Left lung (tissue), 10 donors: Measurements from ENCODE around the gene LTA4H. TPM values are rescaled to one million over a fixed set of nuclear protein-coding genes. Genes with fewer than 3 reads are reported as not detected.
A peak's percentile ranks its signal among the peaks of the same experiment; 100 is the strongest.

Experiments used
- ATAC-seq: fragments of 200-7000 bp; cut with Tn5 transposase; one replicate; pipeline ENCODE4 v1.9.1; 2020; ENCODE audit warnings: moderate library complexity
- DNase-seq, 4 donors: peaks; one replicate each; pipeline ENCODE4 v3.0.0-alpha.2; 2013 to 2020
- H3K27ac ChIP-seq, 2 donors: fragments of 200-600 bp; sonication (generic) in 1 of 2; one replicate each; pipeline versions ENCODE4 v1.5.0 to v1.8.0; 2020 to 2021
- H3K27me3 ChIP-seq, 2 donors: fragments of 200-600 bp; sonication (generic) in 1 of 2; one replicate each; pipeline versions ENCODE4 v1.5.0 to v1.8.0; 2020 to 2021
- H3K36me3 ChIP-seq, 2 donors: fragments of 200-600 bp; sonication (generic) in 1 of 2; one replicate each; pipeline versions ENCODE4 v1.5.0 to v1.8.0; 2020 to 2021
- H3K4me1 ChIP-seq, 2 donors: fragments of 200-600 bp; one replicate each; pipeline ENCODE4 v1.8.0; 2021
- H3K4me3 ChIP-seq, 2 donors: fragments of 200-600 bp; sonication (generic) in 1 of 2; one replicate each; pipeline versions ENCODE4 v1.5.0 to v1.8.0; 2020 to 2021; ENCODE audit warnings: mild to moderate bottlenecking in 1 of 2
- H3K9me3 ChIP-seq, 2 donors: fragments of 200-600 bp; sonication (generic) in 1 of 2; one replicate each; pipeline versions ENCODE4 v1.5.0 to v1.8.0; 2020 to 2021
- CTCF ChIP-seq, 2 donors: fragments of 200-600 bp; sonication (generic) in 1 of 2; IDR thresholded peaks; one replicate each; pipeline versions ENCODE4 v1.5.0 to v1.8.0; 2021; ENCODE audit warnings: antibody characterized with exemption in 2 of 2
- intact Hi-C, 2 donors: fragments of 100-400 bp; cut with DNase I; formaldehyde crosslinking; loops; one replicate each; pipeline versions ENCODE4 v1.11.2 to v1.14.2; 2022
- polyA plus RNA-seq, 6 donors: library from polyadenylated mRNA; unstranded; fragments of 120-200 nt; gene quantifications; one replicate each; pipeline ENCODE4 v1.2.1, GENCODE V29; 2013; ENCODE audit not compliant: insufficient read length in 6 of 6
- total RNA-seq, 2 donors: library from RNA; stranded (reverse); fragmentation: NEBNext Ultra II Directional; extraction: Animal tissue kit (Norgen Biotek cat#: 25700); gene quantifications; one replicate each; pipeline ENCODE4 v1.2.1, GENCODE V29; 2021
- donor health status: DM: no; HTN: yes; CAD: no.
- donor health status: DM: no; HTN: no; CAD: no.

LTA4H gene
- total and polyA plus RNA-seq, 8 donors = 173 to 227 (median 203) TPM

DNA sequence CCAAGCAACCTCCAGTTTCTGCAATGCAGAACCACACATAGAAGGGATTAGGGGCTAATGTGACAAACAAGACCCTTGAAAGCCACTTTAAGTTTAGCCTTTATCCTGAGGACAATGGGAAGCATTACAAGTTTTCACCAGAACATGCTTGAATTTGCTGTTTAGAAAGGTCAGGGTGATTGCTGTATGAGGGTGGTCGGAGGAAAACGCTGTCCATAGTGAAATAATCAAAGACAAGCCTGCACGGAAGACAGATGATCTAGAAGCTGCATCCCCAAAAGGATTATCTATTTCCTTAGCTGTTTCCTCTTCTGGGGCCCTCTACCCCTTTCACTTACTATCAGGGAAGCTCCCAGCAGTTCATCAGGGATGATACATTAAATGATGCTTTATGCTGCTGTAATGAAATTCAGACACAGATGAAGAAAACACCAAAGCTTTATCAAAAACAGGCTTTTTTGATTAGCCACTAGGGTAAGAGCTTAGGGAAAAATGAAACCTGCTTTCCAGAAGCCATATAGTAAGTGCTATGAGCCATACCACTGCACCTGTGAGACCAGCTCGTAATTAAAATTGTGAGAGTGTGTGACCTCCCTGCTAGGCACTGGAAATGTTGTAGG is 45.8 kb downstream of the LTA4H start:
- ATAC-seq = no peak
- no peak for DNase-seq
- Histone ChIP-seq H3K27me3 (no peaks in the 10 kb centered on the region), H3K4me1 (no peaks in the 10 kb centered on the region), H3K36me3 (peaks cover 0 to 40% of the 10 kb centered on the region in 2 donors), H3K27ac (no peak overlapping the region), H3K9me3 (no peaks in the 10 kb centered on the region), H3K4me3 (no peak overlapping the region)
- TF ChIP-seq CTCF (IDR thresholded peaks at IDR 0.05) = no peak
- intact Hi-C loops = loop anchor here in 1 of 2 donors (10.0 kb wide), 1 partner anchor 75 kb away; no protein-coding TSS in a partner anchor

DNA sequence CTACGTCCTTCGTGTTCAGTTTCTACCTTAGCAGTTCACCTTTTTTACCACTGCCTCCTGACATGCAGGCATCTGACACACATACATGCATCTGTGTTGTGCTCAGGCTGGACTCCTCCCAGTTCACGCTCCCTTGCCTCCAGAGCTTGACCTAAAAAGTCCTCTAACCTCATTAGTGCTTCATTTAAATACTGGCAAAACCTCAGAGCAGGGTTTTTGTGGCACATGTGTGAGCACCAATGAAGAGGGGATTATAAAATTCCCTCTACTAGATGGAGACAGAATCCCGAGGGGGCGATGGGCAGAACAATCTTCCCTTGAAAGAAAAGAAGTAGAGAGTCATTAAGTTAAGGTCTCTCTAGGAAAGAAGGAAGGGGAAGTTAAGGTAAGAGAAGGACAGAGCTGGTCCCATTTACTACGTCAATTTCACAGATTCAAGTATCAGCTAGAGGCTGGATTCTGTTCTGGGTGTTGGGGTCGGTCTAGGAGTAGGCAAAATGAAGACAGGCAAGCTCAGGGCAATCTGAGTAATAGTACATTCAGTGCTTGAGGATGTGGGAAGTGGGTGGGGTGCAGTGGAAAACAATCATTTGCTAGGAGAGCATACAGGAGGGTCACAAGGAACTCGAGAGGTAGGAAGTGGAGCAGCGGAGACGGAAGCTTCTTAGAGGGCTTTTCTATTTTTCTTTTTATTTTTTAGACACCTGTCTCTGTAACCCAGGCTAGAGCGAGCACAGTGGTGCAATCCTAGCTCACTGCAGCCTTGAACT is 46.7 kb downstream of the LTA4H start:
- DNase-seq (no peak), ATAC-seq (no peak)
- intact Hi-C loops = no loop called here
- H3K36me3 ChIP-seq = peaks cover 0 to 42% of the 10 kb centered on the region in 2 donors
- no peaks in the 10 kb centered on the region for H3K9me3 ChIP-seq
- no peaks in the 10 kb centered on the region for H3K4me1 ChIP-seq
- no peak overlapping the region for H3K4me3 ChIP-seq
- no peak overlapping the region for H3K27ac ChIP-seq
- H3K27me3 ChIP-seq = no peaks in the 10 kb centered on the region
- no peak for TF ChIP-seq CTCF (IDR thresholded peaks at IDR 0.05)

DNA sequence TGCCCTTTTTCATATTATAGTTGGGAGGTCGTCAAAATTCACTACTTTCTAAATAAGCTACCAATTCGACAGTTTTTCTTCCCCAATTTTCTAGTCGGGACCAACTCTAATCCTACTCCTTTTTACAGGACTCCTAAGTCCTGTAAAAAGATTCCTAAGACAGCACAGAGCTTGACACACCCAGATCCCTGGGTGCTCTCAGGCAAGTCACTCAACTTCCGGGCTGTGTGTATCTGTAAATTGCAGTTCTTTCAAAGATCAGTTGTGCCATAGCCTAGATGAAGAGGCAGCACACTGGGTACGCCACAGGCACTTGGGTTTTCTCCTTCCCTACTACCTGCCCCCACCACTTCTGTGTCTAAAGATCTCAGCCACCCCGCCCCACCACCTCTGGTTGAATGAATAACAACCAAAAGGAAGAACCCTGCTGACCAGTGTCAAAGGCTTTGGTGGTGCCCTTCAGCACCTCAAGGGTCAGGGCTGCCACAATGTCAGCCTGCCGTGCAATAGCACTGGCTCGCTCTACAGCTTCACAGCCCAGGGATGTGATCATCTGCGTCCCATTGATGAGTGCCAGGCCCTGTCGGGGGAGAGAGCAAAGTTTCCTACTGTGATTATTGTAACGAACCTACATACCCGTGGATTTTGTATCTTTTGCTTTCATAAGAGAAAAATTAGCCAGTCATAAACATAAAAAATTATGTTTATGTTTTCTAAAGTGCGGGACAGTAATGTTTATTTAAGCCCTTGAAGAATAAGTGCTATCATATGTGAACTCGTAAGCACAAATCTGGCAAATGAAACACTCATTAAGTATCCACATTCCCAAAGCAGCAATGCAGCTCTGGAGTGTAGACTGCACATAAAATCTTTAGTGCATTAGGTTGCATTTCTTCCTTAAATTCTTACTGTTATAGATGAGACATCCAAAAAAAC is 48.5 kb downstream of the LTA4H start:
- H3K27ac ChIP-seq = no peak overlapping the region
- H3K27me3 ChIP-seq = no peaks in the 10 kb centered on the region
- H3K4me3 ChIP-seq = no peak overlapping the region
- H3K4me1 ChIP-seq = no peaks in the 10 kb centered on the region
- H3K36me3 ChIP-seq = peaks cover 0 to 36% of the 10 kb centered on the region in 2 donors
- intact Hi-C loops = no loop called here
- H3K9me3 ChIP-seq = no peaks in the 10 kb centered on the region
- no peak for ATAC-seq
- DNase-seq = peak in 1 of 4 donors; percentile 15
- TF ChIP-seq CTCF (IDR thresholded peaks at IDR 0.05) = no peak

- no peak for DNase-seq
- intact Hi-C loops = no loop called here
- no peak for TF ChIP-seq CTCF (IDR thresholded peaks at IDR 0.05)
- Histone ChIP-seq H3K4me3 (no peak overlapping the region), H3K9me3 (no peaks in the 10 kb centered on the region), H3K36me3 (peaks cover 0 to 22% of the 10 kb centered on the region in 2 donors), H3K27ac (no peak overlapping the region), H3K4me1 (no peaks in the 10 kb centered on the region), H3K27me3 (no peaks in the 10 kb centered on the region)
- ATAC-seq = no peak
These were observed 50.7 kb downstream of the LTA4H start for GRCh38 chr12:95984682-95985081.
